GM19328 (cell line): ENCODE measurements around the gene S1PR2.
"Not testable (repeated sequence)": the region's sequence is repeated elsewhere in the genome, so short reads cannot be mapped to it uniquely, and the experiment has no call there.

Source experiments
- ATAC-seq: cut with Tn5 transposase; IDR thresholded peaks from one replicate; pipeline ENCODE4 v1.9.1; 2021; ENCODE audit warnings: mild to moderate bottlenecking, moderate library complexity; ENCODE audit not compliant: unreplicated experiment

S1PR2 gene

DNA sequence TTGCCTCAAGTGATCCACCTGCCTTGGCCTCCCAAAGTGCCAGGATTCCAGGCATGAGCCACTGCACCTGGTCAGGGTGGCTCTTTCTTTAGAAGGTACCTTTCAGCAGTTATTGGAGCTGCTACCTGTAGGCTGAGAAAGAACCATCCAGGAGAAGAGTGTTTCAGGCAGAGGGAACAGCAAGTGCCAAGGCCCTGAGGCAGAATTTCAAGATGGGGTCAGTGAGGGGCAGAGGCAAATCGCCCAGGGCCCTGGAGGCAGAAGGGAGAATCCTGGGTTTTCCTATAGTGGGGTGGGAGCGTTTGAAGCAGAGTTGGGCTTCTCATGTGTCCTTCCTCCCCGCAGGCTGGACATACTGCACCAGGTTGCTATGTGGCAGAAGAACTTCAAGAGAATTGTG lies 23.1 kb upstream of the S1PR2 start:
- ATAC-seq: no peak

DNA sequence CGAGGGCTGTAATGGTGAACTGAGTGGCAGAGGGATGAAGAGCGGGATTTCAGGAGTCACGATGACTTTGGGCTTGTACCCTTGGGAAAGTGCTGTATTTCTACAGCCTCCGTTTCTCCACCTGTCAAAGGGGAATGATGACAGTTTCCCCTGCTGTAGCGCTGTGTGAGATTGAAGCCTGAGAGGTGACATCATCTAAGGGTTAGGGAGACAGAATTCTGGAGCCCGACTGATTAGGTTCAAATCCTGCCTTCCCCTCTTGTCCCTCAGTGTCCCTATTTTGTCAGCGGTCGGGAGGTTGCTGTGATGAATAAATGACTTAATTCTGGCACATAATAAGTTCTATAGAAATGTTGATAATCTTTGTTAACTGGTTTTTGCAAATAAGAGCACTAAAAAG lies 21.6 kb upstream of the S1PR2 start:
- ATAC-seq: no peak

DNA sequence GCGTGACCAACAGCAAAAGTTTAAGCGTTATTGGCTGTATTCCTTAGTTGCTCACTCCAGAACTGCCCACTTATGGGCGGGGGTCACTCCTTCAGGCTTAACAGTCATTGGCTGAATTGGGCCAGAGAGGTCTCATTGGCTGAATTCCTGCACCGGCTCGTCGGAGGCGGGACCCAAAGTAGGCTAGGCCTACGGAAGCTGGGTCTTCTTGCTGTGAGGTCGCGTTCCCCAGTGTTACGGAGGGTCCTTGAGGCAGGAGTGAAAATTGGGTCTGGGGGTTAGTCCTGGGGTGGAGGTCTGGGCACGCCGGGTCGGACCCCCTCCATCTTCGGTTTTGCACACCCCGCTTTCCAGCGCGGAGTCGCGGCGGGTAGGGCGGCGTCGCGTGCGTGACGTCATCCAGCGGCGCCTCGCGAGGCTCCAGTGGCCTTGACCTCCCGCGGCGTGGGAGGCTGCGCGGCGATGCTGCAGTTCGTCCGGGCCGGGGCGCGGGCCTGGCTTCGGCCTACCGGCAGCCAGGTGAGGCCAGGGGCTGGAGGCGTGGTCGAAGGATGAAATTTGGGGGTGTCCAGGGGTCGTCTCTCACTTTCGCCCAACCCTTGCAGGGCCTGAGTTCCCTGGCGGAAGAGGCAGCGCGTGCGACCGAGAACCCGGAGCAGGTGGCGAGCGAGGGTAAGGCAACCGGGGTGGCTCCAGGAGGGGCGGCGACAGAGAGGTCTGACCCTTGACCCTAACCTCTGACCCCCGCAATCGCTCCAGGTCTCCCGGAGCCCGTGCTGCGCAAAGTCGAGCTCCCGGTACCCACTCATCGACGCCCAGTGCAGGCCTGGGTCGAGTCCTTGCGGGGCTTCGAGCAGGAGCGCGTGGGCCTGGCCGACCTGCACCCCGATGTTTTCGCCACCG lies 20.9 kb upstream of the S1PR2 start, which contains the start of gene MRPL4:
TSS of gene MRPL4 (plus strand) at position 423 of the 903 bp plus-strand sequence. CDS start at position 463, 40 bp downstream.
- peak; percentile 92 for ATAC-seq

DNA sequence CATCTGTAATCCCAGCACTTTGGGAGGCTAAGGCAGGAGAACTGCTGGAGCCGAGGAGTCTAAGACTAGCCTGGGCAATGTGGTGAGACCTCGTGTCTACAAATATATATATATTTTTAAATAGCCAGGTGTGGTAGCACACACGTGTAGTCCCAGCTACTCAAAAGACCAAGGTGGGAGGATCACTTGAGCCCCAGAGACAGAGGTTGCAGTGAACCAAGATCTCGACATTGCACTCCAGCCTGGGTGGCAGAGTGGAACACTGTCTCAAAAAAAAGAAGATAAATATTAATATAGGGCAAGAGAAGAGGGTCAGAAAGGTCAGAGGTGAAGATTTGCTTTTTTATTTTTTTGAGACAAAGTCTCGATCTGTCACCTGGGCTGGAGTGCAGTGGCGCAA lies 15.4 kb upstream of the S1PR2 start:
- no peak for ATAC-seq

DNA sequence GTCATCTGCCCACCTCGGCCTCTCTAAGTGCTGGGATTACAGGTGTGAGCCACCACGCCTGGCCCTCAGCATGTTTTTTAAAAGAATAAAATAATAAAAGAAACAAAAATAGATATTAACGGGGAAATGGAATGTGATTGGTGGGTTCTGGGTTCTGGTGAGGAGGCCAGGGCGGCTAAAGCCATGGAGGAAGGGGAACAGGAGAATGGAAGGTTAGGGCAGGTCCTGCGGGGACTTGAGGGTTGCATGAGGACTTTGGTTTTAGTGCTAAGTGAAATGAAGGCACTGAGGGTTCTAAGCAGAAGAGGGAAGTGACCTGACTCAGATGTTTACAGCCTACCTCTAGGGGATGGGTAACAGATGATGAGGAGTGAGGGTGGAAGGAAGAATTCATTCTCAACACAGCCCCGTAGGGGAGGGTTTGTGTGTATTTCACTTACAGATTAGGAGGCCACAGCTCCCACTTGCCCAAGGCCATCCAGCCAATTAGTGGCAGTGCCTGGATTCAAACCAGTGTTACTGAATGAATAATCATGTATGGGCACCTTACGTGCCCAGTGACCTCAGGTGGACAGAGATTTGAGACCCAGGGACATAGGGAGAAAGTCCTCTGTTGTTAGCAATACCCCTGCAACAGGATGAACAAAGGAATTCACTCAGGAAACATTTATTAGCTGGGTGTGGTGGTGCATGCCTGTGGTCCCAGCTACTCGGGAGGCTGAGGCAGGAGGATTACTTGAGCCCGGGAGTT lies 14.2 kb upstream of the S1PR2 start:
- ATAC-seq: no peak

DNA sequence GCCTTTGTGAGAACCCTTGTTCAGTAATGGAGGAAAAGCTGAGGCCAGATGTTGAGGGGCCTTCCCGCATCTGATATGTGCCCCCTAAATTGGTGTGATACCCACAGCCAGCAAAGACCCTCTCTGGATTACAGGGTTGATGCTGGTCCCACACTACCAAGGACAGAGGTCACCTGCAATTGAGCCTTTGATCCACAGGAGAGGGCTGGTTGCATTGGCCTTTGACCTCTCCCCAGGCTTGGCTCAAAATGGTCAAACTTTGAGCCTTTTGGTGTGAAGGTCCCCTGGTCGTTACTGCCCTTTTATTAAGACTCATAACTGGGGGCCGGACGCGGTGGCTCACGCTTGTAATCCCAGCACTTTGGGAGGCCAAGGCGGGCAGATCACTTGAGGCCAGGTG lies 12.5 kb upstream of the S1PR2 start:
- no peak for ATAC-seq

DNA sequence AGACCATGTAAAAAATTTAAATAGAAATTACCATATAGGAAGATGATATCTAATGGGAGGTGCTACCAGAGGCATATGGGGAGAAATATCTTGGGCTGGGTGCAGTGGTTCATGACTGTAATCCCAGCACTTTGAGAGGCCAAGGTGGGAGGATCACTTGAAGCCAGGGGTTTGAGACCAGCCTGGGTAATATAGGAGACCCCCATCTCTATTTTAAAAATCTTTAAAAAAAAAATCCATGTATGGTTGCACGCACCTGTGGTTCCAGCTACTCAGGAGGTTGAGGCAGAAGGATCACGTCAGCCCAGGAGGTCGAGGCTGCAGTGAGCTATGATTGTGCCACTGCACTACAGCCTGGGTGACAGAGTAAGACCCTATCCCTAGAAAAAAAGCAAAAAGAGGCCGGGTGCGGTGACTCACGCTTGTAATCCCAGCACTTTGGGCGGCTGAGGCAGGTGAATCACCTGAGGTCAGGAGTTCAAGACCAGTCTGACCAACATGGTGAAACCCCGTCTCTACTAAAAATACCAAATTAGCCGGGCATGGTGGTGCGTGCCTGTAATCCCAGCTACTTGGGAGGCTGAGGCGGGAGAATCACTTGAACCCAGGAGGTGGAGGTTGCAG lies 10.8 kb upstream of the S1PR2 start:
- ATAC-seq: not testable (repeated sequence)

DNA sequence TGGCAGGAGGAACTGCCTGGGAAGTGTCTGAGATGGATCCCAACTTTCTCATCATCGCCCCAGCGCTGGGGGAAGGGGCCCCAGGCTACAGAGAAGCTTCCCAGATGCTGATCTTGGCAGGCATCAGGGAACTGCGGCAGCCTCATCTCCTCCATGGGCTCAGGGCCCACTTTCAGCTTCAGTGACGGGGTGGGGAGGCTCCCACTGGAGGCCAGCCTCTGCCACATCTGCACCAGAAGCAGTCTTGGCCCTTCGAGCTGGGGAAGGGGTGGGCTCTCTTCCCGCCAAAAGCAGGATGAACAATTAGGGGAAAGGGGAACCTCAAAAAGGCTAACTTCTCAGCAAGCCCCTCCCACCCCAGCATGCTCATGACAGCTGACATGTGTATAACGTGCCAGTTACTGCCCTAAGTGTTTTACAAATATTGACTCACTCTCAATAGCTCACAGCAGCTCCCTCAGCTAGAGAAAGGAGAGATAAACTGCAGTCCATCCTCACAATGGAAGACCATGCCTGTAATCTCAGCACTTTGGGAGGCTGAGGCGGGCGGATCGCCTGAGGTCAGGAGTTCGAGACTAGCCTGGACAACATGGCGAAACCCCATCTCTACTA lies 7.1 kb upstream of the S1PR2 start:
- no peak for ATAC-seq

DNA sequence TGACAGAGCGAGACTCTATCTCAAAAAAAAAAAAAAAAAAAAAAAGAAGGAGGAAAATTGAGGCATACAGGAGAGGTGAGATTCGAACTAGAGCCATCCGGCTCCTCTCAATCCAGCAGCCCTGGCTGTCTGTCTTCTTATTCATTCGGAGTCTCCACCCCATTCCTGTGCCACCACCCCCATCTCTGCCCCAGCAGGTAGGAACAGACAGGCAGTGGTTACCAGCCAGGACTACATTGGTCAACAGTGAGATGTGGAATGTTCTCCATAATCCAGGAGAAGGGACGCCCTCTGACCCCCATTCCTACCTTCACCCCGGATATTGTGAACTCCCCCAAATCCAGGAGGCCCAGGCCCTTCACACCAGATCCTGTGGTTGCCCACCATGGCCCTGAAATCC lies 6.6 kb upstream of the S1PR2 start:
- ATAC-seq: no peak

DNA sequence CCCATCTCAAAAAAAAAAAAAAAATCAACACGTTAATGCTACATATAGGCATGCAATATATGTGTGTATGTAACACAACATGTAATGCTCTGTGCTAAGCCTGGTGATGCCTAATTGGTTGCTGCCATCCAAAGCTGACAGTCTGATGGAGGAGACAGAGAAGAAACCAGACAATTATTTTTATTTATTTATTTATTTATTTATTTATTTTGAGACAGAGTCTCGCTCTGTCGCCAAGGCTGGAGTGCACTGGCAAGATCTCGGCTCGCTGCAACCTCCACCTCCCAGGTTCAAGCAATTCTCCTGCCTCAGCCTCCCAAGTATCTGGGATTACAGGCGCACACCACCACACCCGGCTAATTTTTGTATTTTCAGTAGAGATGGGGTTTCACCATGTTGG lies 4.3 kb upstream of the S1PR2 start:
- not testable (repeated sequence) for ATAC-seq

DNA sequence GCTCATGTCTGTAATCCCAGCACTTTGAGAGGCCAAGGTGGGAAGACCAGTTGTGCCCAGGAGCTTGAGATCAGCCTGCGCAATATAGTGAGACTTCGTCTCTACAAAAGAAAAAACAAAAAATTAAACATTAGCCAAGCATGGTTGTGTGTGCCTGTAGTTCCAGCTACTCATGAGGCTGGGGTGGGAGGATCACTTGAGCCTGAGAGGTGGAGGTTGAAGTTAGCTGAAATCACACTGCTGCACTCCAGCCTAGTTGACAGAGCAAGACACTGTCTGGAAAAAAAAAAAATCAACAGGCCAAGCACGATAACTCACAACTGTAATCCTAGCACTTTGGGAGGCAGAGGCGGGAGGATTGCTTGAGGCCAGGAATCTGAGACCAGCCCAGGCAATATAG lies 3.9 kb upstream of the S1PR2 start:
- ATAC-seq: no peak

DNA sequence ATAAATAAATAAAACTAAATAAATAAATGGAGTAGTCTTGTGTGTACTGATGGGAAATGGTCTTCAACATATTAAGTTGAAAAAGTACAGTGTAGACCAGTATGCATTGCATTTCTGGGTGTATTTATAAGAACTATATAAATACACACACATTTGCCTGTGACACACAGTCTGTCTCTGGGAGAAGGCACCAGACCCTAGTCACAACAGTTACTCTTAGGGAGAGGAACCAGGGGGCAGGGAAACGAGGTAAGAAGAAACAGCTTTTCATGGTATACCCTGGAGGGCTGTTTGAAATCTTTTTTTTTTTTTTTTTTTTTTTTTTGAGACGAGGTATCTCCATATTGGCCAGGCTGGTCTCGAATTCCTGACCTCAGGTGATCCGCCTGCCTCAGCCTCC lies 2.8 kb upstream of the S1PR2 start:
- ATAC-seq: no peak

DNA sequence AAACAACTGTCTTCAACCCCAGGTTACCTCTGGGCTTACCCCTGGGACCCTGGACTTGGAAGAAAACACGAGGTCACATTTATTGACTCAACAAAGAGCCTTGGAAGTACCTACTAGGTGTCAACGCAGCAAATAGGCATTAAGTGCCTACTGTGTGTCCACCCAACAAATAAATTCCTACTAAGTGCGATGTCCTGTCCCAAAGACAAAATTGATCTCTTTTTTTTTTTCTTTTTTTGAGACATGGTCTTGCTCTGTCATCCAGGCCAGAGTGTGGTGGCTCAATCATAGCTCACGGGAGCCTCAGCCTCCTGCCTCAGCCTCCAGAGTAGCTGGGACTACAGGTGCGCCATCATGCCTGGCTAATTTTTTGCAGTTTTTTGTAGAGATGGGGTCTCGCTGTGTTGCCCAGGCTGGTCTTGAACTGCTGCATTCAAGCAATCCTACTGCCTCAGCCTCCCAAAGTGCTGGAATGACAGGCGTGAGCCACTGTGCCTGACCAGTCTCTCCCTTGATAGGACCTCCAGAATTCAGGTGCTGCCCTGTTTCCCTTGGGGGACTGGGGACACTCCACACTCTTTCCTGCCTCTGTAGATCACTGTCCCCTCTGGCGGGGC lies 589 bp upstream of the S1PR2 start:
- ATAC-seq: no peak

DNA sequence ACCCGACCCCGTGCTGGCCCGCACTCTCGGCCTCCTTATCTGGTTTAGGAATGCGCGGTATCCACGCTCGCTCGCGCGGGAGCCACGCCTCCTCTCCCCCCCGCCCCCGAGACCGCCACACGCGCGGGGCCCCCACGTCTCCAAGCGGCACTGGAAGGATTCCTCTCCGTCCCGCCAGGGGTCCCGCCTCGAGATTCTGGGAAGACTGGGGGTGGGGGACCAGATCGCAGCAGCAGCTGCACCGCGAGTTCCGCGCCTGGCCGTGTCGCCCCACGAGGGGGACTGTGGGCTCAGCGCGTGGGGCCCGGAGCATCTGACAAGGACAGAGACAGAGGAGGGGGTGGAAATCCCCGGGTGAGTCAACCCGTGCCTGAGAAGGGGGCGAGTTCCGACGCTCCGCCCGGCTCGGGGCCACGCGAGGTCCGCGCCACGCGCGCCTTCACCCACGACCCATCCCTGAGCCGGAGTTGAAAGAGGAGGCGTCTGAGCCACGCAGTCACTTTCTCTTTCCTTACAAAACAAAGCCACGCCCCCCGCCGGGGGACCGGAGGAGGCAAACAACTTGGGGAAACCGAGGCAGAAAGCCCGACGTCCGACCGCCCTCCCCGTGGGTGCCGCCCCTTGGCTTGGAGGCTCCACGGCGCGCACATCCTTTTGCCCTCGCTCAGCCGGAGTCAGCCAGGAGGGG lies 814 bp downstream of the S1PR2 start:
- ATAC-seq: no peak

DNA sequence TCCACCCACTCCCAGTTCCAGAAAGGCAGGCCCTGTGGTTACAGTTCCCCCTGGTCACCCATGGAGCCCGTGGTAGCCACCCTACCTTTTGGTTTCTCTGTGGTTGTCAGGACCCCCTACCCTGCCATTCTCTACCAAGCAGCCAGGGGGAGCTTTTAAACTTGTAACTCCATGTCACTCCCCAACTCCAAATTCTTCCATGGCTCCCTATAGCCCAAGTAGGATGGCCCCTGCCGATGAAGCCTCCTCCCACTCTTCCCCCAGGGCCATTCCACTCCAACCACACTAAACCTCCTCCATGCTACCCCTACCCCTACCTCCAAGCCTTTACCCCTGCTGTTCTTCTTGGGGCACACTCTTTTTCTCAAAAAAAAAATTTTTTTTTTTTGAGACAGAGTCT lies 2.2 kb downstream of the S1PR2 start:
- ATAC-seq: no peak

DNA sequence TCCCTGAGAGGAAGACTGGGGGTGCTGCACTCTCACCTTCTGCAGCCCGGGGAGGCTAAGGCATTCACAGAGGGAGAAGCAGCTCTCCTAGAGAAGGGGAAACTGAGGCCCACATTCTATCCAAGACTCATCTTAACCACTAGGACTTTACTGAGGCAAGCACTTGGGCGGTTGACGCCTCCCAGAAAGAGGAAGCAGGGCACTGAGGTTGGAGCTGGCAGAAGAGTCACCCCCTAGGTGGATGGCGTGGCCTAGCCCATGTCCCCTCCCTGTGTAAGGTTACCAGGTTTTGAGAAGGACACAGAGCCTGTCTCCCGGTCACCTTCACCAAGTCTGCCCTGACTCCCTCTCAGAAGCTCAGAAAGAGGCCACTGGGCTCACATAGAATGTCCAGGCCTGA lies 2.7 kb downstream of the S1PR2 start:
- no peak for ATAC-seq

DNA sequence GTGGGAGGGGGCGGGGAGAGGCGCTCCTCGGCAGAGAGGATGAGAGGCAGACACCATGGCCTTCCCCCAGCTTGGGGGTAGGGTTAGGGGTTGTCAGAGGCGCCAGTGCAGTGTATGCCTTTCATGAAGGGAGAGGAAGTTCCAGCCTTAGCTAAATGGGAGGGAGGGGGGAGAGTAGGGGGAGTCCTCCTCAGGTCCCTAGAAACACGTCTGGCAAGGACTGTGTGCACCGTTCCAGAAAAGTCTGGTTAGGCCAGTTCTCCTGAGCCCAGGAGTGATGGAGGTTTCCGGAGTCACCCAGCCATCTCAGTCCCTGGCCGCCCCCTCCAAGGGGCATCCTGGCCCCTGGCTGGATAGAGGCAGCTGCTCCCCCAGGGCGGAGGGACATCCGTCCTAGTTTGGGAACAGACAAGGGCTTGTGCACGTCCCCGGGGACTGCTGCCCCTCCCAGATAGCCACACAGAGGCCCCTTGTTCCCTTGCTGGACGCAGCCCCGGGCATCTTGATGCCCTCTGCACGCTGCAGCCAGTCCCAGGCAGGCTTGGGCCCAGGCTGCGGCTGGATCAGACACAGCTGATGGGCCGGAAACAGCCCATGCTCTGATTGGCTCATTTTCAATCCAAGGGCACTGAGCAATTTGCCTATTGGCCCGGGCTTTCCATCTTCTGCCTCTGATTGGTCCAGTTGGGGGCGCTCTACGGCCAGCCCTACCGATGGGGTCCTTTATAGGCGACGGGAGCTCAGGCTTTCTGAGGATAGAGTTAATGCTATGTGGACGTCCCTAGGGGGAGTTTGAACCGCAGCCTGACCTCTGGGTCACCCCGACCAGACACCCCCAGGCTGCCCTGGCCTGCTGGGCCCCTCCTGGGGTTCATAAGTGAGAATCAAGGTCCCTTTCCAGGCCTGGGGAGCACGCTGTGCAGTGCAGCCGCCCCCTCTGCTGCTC lies 3.8 kb downstream of the S1PR2 start:
- no peak for ATAC-seq

DNA sequence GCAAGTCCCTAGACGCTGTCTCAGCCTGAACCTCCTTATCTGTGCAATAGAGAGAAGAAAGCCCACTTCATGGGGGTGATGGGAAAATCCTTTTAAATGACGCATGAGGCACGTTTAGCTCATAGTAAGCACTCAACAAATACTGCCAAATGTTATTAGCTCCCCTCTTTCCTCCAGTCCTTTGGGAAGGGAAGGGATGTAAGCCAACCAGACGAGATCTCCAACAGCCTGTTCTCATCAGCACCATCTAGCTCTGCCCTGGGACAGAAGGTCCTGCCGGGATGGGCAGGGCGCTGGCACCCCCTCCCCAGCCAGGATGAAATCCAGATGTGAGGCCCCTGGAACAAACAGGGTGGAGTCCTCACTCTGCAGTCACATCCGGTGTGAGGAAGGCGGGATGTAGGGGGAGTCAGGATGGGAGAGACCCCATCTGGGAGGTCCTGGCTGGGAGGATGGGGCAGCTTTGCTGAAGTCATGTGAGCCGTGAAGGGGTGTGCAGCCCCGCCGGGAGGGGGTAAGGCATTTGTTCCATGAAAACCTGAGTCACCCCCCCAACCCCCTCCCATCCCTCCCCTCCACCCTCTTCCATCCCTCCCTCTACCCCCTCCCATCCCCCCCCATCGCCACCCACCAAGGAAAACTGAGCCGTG lies 4.6 kb downstream of the S1PR2 start:
- no peak for ATAC-seq

DNA sequence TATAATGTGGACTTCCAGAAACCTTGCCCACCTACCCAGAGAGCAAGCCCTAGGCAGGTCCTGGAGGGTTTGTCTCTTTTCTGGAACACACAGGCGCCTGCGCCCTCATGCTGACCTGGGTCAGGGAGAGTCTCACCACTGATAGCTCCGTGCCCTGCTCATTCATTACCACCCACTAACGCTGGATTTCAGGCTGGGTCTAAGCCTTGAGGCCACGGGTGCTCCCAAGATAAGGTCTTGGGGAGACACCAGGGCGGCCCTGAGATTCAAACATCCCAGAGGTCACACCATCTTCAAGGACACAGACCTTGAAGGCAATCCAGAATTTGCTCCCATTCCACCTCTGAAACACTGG lies 5.1 kb downstream of the S1PR2 start:
- ATAC-seq: no peak
